OCI-LY7 (cell line): ENCODE data around the gene RNASEH1. TPM values are rescaled to one million over a fixed set of nuclear protein-coding genes. Genes with fewer than 3 reads are reported as not detected.

Experiments
- BruUV-seq: library from RNA; stranded (reverse); fragments of 400-500 nt; replicated peaks from 2 replicates; lab custom pipeline; 2021; lab: Mats Ljungman, UMichigan
- CTCF ChIA-PET: fragments of 300-600 bp; sonication (Branson Sonifier 250); formaldehyde crosslinking; loops from one replicate; lab custom pipeline; 2022; ENCODE audit warnings: antibody characterized with exemption; ENCODE audit not compliant: unreplicated experiment; lab: Charles Lee
- POLR2A ChIA-PET: fragments of 300-600 bp; sonication (Branson Sonifier 250); formaldehyde crosslinking; loops from one replicate; lab custom pipeline; 2022; ENCODE audit warnings: antibody characterized with exemption; lab: Charles Lee
- DNase-seq: peaks from one replicate; pipeline ENCODE4 v3.0.0-alpha.2; 2015; ENCODE audit warnings: low spot score
- H2AFZ ChIP-seq: fragments of 200-600 bp; sonication (generic), shearing (Covaris generic); 2 replicates; pipeline ENCODE4 v1.6.1; 2014; ENCODE audit warnings: mild to moderate bottlenecking, antibody characterized with exemption, low read length, moderate library complexity
- H3K27ac ChIP-seq: fragments of 200-600 bp; sonication (generic); 2 replicates; pipeline ENCODE4 v1.5.1; 2014; ENCODE audit warnings: mixed run types, low read depth, mild to moderate bottlenecking, moderate library complexity, low read length, inconsistent platforms; ENCODE audit not compliant: poor library complexity, severe bottlenecking
- H3K36me3 ChIP-seq: fragments of 200-600 bp; sonication (generic); 2 replicates; pipeline ENCODE4 v1.6.1; 2014; ENCODE audit warnings: mild to moderate bottlenecking, antibody characterized with exemption, low read length, moderate library complexity, mixed read lengths; ENCODE audit not compliant: insufficient read depth
- H3K4me1 ChIP-seq: fragments of 200-600 bp; sonication (generic); 2 replicates; pipeline ENCODE4 v1.5.1; 2014; ENCODE audit warnings: mild to moderate bottlenecking, low read length; ENCODE audit not compliant: insufficient read depth, poor library complexity, severe bottlenecking
- H3K4me2 ChIP-seq: fragments of 200-600 bp; sonication (generic); 2 replicates; pipeline ENCODE4 v1.6.1; 2014; ENCODE audit warnings: mild to moderate bottlenecking, low read length
- H3K4me3 ChIP-seq: fragments of 200-600 bp; sonication (generic); 2 replicates; pipeline ENCODE4 v1.5.1; 2014; ENCODE audit warnings: mild to moderate bottlenecking, low read depth, low read length; ENCODE audit not compliant: poor library complexity, severe bottlenecking
- H3K79me2 ChIP-seq: fragments of 200-600 bp; sonication (generic); 2 replicates; pipeline ENCODE4 v1.6.1; 2016; ENCODE audit warnings: low read depth, mild to moderate bottlenecking, low read length, moderate library complexity, mixed read lengths; ENCODE audit not compliant: insufficient read depth
- H3K9me2 ChIP-seq: fragments of 200-600 bp; sonication (generic); 2 replicates; pipeline ENCODE4 v1.6.1; 2016; ENCODE audit warnings: mild to moderate bottlenecking, low read length, mixed read lengths; ENCODE audit not compliant: insufficient read depth
- H3K9me3 ChIP-seq: fragments of 200-600 bp; sonication (generic); 2 replicates; pipeline ENCODE4 v1.6.1; 2014; ENCODE audit warnings: mild to moderate bottlenecking, mixed run types, low read length, mixed read lengths
- H4K20me1 ChIP-seq: fragments of 200-600 bp; sonication (generic); 2 replicates; pipeline ENCODE4 v1.6.1; 2014; ENCODE audit warnings: mild to moderate bottlenecking, antibody characterized with exemption, low read length, moderate library complexity, mixed read lengths; ENCODE audit not compliant: insufficient read depth
- CTCF ChIP-seq: fragments of 200-600 bp; sonication (generic); conservative IDR thresholded peaks from 2 replicates; pipeline ENCODE4 v1.5.1; 2014; ENCODE audit warnings: mild to moderate bottlenecking, antibody characterized with exemption, low read length, moderate library complexity, mixed read lengths
- EZH2phosphoT487 ChIP-seq: fragments of 200-600 bp; sonication (generic); IDR thresholded peaks from 2 replicates; pipeline ENCODE4 v1.6.1; 2018; ENCODE audit warnings: low read depth, borderline replicate concordance, mild to moderate bottlenecking, mixed run types, antibody characterized with exemption, low read length, moderate library complexity, mixed read lengths
- intact Hi-C: fragments of 100-400 bp; cut with micrococcal nuclease; formaldehyde crosslinking; loops from one replicate; pipeline ENCODE4 v1.10.0; 2022; ENCODE audit not compliant: unreplicated experiment
- total RNA-seq, 2 experiments: library from RNA; depleted of rRNA in 1 of 2; stranded (reverse); fragments of >200 nt in 1 of 2; shearing (Covaris generic) in 1 of 2; gene quantifications; 2 replicates each; pipeline ENCODE4 v1.2.3, GENCODE V29; 2014 to 2022

Gene RNASEH1
- total RNA-seq, 2 experiments from 2014 or later, result 35.7 to 48.2 TPM

- no peak overlapping the region for H3K4me3 ChIP-seq
- no peak for DNase-seq
- no peaks in the 10 kb centered on the region for H3K9me2 ChIP-seq
- no peak for TF ChIP-seq CTCF
- no peak for TF ChIP-seq EZH2phosphoT487
- ChIA-PET POLR2A (interaction anchor here (0.8 to 1.2 kb wide), 3 partner anchors 9 to 14 kb away, joined by 3 read pairs; no protein-coding TSS in a partner anchor), CTCF (no interaction called here)
- H4K20me1 ChIP-seq, result no peaks in the 10 kb centered on the region
- intact Hi-C loops, result no loop called here
- no peaks in the 10 kb centered on the region for H3K9me3 ChIP-seq
- H3K36me3 ChIP-seq, result no peaks in the 10 kb centered on the region
- no peak overlapping the region for H3K27ac ChIP-seq
- no peaks in the 10 kb centered on the region for H3K4me1 ChIP-seq
- BruUV-seq, result no TSS peak
- no peak overlapping the region for H3K4me2 ChIP-seq
- no peak overlapping the region for H2AFZ ChIP-seq
- H3K79me2 ChIP-seq, result no peaks in the 10 kb centered on the region
Measured at GRCh38 chr2:3595985-3596384, 37.9 kb upstream of the RNASEH1 start.

DNA sequence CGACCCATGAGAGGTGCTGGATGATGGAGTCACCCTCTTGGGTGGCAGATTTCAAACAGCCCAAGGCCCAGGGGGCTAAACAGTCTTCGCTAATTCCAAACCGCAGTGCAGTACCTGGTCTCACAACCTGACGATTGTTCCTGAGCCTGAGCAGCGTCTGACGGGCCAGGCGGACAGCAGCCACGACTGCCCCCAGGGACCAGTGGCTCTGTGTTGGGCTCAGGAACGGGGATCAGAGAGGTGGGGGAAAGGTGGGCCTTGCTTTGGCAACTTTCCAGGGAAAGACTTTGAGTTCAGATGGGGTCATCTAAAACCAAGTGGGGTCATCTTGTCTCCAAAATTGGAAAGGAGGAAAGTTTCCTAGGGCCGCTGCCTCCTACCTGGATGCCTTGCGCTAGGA is 37.3 kb upstream of the RNASEH1 start:
- Histone ChIP-seq H3K4me1 (no peaks in the 10 kb centered on the region), H3K27ac (no peak overlapping the region), H3K4me2 (no peak overlapping the region), H3K36me3 (no peaks in the 10 kb centered on the region), H3K79me2 (no peaks in the 10 kb centered on the region), H2AFZ (no peak overlapping the region), H3K4me3 (no peak overlapping the region), H3K9me2 (no peaks in the 10 kb centered on the region), H4K20me1 (no peaks in the 10 kb centered on the region), H3K9me3 (no peaks in the 10 kb centered on the region)
- no TSS peak for BruUV-seq
- POLR2A ChIA-PET, result interaction anchor here (0.6 to 1.2 kb wide), 4 partner anchors 9 to 57 kb away, joined by 3 read pairs; no protein-coding TSS in a partner anchor
- TF ChIP-seq CTCF, result no peak
- no peak for TF ChIP-seq EZH2phosphoT487
- CTCF ChIA-PET, result no interaction called here
- no peak for DNase-seq
- intact Hi-C loops, result no loop called here

DNA sequence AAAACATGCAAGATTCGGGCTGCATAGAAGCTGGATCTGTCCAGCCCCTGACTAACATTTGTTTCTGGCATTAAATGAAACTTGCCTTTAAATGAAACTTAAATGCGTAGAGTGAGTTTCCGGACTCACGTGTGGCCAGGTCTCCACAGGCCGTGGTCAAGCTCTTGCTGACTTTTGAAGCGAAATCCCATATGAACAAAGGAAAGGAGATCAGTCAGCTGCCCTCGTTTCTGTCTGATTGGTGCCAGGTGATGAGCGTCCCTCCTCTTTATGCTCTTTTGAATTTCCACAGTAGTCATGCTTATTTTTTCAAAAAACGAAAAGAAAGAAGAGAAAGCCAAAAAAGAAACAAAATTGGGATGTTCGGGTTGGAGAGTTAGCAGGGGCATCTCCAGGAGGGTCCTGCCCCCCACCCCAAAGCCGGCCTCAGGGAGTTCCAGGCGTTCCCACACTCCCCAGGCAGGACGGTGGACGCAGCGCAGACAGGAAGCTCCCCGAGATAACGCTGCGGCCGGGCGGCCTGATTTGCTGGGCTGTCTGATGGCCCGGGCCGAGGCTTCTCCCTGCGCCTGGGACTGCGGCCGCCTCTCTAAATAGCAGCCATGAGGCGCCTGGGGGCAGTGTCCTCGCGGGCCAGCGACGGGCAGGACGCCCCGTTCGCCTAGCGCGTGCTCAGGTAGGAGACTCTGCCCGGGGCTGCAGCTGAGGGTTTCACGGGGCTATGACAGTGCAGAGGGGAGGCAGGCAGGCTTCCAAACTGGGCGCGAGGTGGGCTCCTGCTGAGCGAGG is 36.6 kb upstream of the RNASEH1 start, which contains the start of gene COLEC11:
COLEC11 (plus strand) TSS at position 620 of the 789 bp plus-strand sequence. CDS start 9,229 bp downstream, outside the sequence.
- CTCF ChIA-PET, result interaction anchor here (0.5 kb wide), 1 partner anchor 1314 kb away, joined by 7 read pairs; no protein-coding TSS in a partner anchor
- intact Hi-C loops, result no loop called here

More for the DNA sequence above, 36.6 kb upstream of the RNASEH1 start, which contains the start of gene COLEC11:
- no TSS peak for BruUV-seq
- H3K4me2 ChIP-seq, result no peak within 1 kb of the TSS
- no peaks in the 10 kb centered on the region for H3K4me1 ChIP-seq
- no peak within 1 kb of the TSS for H2AFZ ChIP-seq
- H3K27ac ChIP-seq, result no peak within 1 kb of the TSS
- no peak within 1 kb of the TSS for H3K4me3 ChIP-seq
- TF ChIP-seq EZH2phosphoT487, result no peak
- TF ChIP-seq CTCF, result no peak
- POLR2A ChIA-PET, result interaction anchor here (0.6 to 1.7 kb wide), 3 partner anchors 12 to 75 kb away, joined by 3 to 4 read pairs (median 3); partner anchors contain the start of gene ADI1
- H3K9me3 ChIP-seq, result no peaks in the 10 kb centered on the region
- H3K9me2 ChIP-seq, result no peaks in the 10 kb centered on the region
- H3K79me2 ChIP-seq, result no peaks in the 10 kb centered on the region
- H4K20me1 ChIP-seq, result no peaks in the 10 kb centered on the region
- no peak for DNase-seq
- no peaks in the 10 kb centered on the region for H3K36me3 ChIP-seq
